ENCODE data around the gene VPREB3.

The VPREB3 gene

GRCh38 chr22:23714596-23715578 is 39.3 kb downstream of the VPREB3 start:
- Histone ChIP-seq H3K4me2 (no peak overlapping the region), H3K27me3 (ENCODE audit: insufficient read depth, low read depth) (no peaks in the 10 kb centered on the region), H2AFZ (ENCODE audit: low read depth) (no peak overlapping the region), H3K9ac (no peak overlapping the region), H3K4me3 (IDR thresholded peaks at IDR 0.05; ENCODE audit: insufficient read depth, low read depth, low read length) (no peak overlapping the region), H3K4me1 (ENCODE audit: low read depth, poor library complexity, severe bottlenecking) (peaks cover 19% of the 10 kb centered on the region), H4K20me1 (ENCODE audit: insufficient read depth) (no peaks in the 10 kb centered on the region), H3K27ac (no peak overlapping the region), H3K79me2 (ENCODE audit: insufficient read depth, low read depth) (peaks cover 19% of the 10 kb centered on the region), H3K36me3 (ENCODE audit: insufficient read depth) (no peaks in the 10 kb centered on the region)
- TF ChIP-seq, protein P1, sequence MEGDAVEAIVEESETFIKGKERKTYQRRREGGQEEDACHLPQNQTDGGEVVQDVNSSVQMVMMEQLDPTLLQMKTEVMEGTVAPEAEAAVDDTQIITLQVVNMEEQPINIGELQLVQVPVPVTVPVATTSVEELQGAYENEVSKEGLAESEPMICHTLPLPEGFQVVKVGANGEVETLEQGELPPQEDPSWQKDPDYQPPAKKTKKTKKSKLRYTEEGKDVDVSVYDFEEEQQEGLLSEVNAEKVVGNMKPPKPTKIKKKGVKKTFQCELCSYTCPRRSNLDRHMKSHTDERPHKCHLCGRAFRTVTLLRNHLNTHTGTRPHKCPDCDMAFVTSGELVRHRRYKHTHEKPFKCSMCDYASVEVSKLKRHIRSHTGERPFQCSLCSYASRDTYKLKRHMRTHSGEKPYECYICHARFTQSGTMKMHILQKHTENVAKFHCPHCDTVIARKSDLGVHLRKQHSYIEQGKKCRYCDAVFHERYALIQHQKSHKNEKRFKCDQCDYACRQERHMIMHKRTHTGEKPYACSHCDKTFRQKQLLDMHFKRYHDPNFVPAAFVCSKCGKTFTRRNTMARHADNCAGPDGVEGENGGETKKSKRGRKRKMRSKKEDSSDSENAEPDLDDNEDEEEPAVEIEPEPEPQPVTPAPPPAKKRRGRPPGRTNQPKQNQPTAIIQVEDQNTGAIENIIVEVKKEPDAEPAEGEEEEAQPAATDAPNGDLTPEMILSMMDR (conservative IDR thresholded peaks at IDR 0.05; ENCODE audit: low read depth, low read length): no peak

- Histone ChIP-seq H3K4me2 (no peak overlapping the region), H4K20me1 (ENCODE audit: insufficient read depth) (no peaks in the 10 kb centered on the region), H3K27me3 (ENCODE audit: insufficient read depth, low read depth) (no peaks in the 10 kb centered on the region), H3K79me2 (ENCODE audit: insufficient read depth, low read depth) (peaks cover 19% of the 10 kb centered on the region), H3K4me1 (ENCODE audit: low read depth, poor library complexity, severe bottlenecking) (peaks cover 19% of the 10 kb centered on the region), H2AFZ (ENCODE audit: low read depth) (no peak overlapping the region), H3K4me3 (IDR thresholded peaks at IDR 0.05; ENCODE audit: insufficient read depth, low read depth, low read length) (no peak overlapping the region), H3K27ac (no peak overlapping the region), H3K9ac (no peak overlapping the region), H3K36me3 (ENCODE audit: insufficient read depth) (no peaks in the 10 kb centered on the region)
- TF ChIP-seq, protein P1 (conservative IDR thresholded peaks at IDR 0.05; ENCODE audit: low read depth, low read length): no peak
Measured at GRCh38 chr22:23713696-23714595, 40.3 kb downstream of the VPREB3 start.

GRCh38 chr22:23712256-23712655 is 42.0 kb downstream of the VPREB3 start:
- TF ChIP-seq, protein P1 (conservative IDR thresholded peaks at IDR 0.05; ENCODE audit: low read depth, low read length): no peak
- no peak overlapping the region for H3K9ac ChIP-seq
- H3K4me1 ChIP-seq (ENCODE audit: low read depth, poor library complexity, severe bottlenecking): peaks cover 7% of the 10 kb centered on the region
- no peak overlapping the region for H3K4me3 ChIP-seq (IDR thresholded peaks at IDR 0.05; ENCODE audit: insufficient read depth, low read depth, low read length)
- no peak overlapping the region for H2AFZ ChIP-seq (ENCODE audit: low read depth)
- no peaks in the 10 kb centered on the region for H4K20me1 ChIP-seq (ENCODE audit: insufficient read depth)
- H3K27me3 ChIP-seq (ENCODE audit: insufficient read depth, low read depth): no peaks in the 10 kb centered on the region
- H3K79me2 ChIP-seq (ENCODE audit: insufficient read depth, low read depth): peaks cover 19% of the 10 kb centered on the region
- H3K4me2 ChIP-seq: no peak overlapping the region
- H3K36me3 ChIP-seq (ENCODE audit: insufficient read depth): no peaks in the 10 kb centered on the region
- no peak overlapping the region for H3K27ac ChIP-seq

DNA sequence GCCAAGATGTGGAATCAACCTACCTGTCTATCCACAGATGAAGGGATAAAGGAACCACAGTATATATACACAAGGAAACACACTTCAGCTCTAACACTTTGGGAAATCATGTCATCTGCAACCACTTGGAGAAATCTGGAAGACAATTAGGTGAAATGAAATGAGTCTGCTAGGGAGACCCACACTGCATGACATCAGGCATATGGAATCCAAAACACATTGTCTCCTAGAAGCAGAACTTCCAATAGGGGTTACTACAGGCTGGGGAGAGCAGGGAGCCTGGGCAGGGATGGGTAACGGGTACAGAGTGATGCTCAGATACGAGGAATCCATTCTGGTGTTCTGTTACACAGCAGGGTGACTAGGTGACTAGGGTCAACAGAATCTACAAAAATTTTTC is 45.1 kb downstream of the VPREB3 start:
- Histone ChIP-seq H3K36me3 (ENCODE audit: insufficient read depth) (0 out of 2 replicates have a peak, but pooled peaks cover 3% of the 10 kb centered on the region), H2AFZ (ENCODE audit: low read depth) (no peak overlapping the region), H3K4me3 (IDR thresholded peaks at IDR 0.05; ENCODE audit: insufficient read depth, low read depth, low read length) (no peak overlapping the region), H4K20me1 (ENCODE audit: insufficient read depth) (no peaks in the 10 kb centered on the region), H3K79me2 (ENCODE audit: insufficient read depth, low read depth) (no peaks in the 10 kb centered on the region), H3K9ac (no peak overlapping the region), H3K4me1 (ENCODE audit: low read depth, poor library complexity, severe bottlenecking) (peaks cover 9% of the 10 kb centered on the region), H3K4me2 (no peak overlapping the region), H3K27me3 (ENCODE audit: insufficient read depth, low read depth) (no peaks in the 10 kb centered on the region), H3K27ac (no peak overlapping the region)
- TF ChIP-seq, protein P1 (conservative IDR thresholded peaks at IDR 0.05; ENCODE audit: low read depth, low read length): no peak

Data from KMS-11 (cell line).